ENCODE data around the gene SLC9A1.

- TF ChIP-seq CTCF (IDR thresholded peaks at IDR 0.05) (no peak), EP300 (IDR thresholded peaks at IDR 0.05) (no peak)
Measured at GRCh38 chr1:27157194-27157593, 2.3 kb upstream of the SLC9A1 start.

Data from upper lobe of left lung (tissue), 4 donors.